Measurements from ENCODE around the gene MEF2B.

MEF2B gene

GRCh38 chr19:19146865-19147264 lies 23.2 kb downstream of the MEF2B start:
- no peak overlapping the region for H3K4me3 ChIP-seq (ENCODE audit: low read depth, low read length)
- TF ChIP-seq, protein P1, sequence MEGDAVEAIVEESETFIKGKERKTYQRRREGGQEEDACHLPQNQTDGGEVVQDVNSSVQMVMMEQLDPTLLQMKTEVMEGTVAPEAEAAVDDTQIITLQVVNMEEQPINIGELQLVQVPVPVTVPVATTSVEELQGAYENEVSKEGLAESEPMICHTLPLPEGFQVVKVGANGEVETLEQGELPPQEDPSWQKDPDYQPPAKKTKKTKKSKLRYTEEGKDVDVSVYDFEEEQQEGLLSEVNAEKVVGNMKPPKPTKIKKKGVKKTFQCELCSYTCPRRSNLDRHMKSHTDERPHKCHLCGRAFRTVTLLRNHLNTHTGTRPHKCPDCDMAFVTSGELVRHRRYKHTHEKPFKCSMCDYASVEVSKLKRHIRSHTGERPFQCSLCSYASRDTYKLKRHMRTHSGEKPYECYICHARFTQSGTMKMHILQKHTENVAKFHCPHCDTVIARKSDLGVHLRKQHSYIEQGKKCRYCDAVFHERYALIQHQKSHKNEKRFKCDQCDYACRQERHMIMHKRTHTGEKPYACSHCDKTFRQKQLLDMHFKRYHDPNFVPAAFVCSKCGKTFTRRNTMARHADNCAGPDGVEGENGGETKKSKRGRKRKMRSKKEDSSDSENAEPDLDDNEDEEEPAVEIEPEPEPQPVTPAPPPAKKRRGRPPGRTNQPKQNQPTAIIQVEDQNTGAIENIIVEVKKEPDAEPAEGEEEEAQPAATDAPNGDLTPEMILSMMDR (IDR thresholded peaks at IDR 0.05; ENCODE audit: insufficient read depth, low read depth, low read length, missing control alignments) = no peak
- no peak for DNase-seq (ENCODE audit: low read depth)

GRCh38 chr19:19145684-19146608 lies 24.1 kb downstream of the MEF2B start:
- TF ChIP-seq, protein P1 (IDR thresholded peaks at IDR 0.05; ENCODE audit: insufficient read depth, low read depth, low read length, missing control alignments) = peak; percentile 99

DNA sequence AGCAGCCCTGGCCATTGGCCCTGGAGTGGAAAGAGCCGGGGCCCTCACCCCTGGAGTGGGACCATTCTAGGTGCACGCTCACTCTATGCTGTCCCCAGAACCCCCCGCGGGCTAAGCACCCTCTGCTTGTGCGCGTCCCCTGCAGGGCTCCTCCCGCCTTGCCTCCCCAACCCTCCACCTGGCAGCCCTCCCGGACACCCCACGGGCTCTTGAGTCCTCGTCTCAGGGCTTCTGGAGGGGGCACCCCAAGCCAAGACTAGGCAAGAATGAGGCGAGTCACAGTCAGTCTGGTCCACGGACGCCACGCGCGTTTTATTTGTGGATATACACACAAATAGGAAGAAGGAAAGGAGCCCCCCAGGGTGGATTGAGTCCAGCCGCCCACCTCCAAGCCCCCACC lies 24.8 kb downstream of the MEF2B start:
- TF ChIP-seq, protein P1 (IDR thresholded peaks at IDR 0.05; ENCODE audit: insufficient read depth, low read depth, low read length, missing control alignments) = no peak
- no peak for DNase-seq (ENCODE audit: low read depth)
- H3K4me3 ChIP-seq (ENCODE audit: low read depth, low read length) = no peak overlapping the region

More at GRCh38 chr19:19145684-19146608, 24.1 kb downstream of the MEF2B start:
- peak; percentile 81 for DNase-seq (ENCODE audit: low read depth)
- H3K4me3 ChIP-seq (ENCODE audit: low read depth, low read length) = no peak overlapping the region

- TF ChIP-seq, protein P1 (IDR thresholded peaks at IDR 0.05; ENCODE audit: insufficient read depth, low read depth, low read length, missing control alignments) = no peak
- H3K4me3 ChIP-seq (ENCODE audit: low read depth, low read length) = no peak overlapping the region
- DNase-seq (ENCODE audit: low read depth) = no peak
Observed at GRCh38 chr19:19142347-19142746, 27.7 kb downstream of the MEF2B start.

DNA sequence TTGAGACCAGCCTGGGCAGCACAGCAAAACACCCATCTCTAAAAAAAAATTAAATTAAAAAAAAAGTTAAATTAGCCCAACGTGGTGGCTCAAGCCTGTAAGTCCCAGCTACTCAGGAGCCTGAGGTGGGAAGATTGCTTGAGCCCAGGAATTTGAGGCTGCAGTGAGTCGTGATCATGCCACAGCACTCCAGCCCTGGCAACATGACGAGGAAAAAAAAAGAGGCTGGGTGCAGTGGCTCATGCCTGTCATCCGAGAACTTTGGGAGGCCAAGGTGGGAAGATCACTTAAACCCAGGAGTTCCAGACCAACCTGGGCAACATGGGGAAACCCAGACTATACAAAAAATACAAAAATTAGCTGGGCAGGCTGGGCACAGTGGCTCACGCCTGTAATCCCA lies 29.6 kb downstream of the MEF2B start:
- H3K4me3 ChIP-seq (ENCODE audit: low read depth, low read length) = no peak overlapping the region
- DNase-seq (ENCODE audit: low read depth) = no peak
- TF ChIP-seq, protein P1 (IDR thresholded peaks at IDR 0.05; ENCODE audit: insufficient read depth, low read depth, low read length, missing control alignments) = no peak

GRCh38 chr19:19139876-19140229 lies 30.2 kb downstream of the MEF2B start:
- TF ChIP-seq, protein P1 (IDR thresholded peaks at IDR 0.05; ENCODE audit: insufficient read depth, low read depth, low read length, missing control alignments) = no peak
- H3K4me3 ChIP-seq (ENCODE audit: low read depth, low read length) = no peak overlapping the region
- no peak for DNase-seq (ENCODE audit: low read depth)
